ENCODE data around the gene UCHL3.

DNA sequence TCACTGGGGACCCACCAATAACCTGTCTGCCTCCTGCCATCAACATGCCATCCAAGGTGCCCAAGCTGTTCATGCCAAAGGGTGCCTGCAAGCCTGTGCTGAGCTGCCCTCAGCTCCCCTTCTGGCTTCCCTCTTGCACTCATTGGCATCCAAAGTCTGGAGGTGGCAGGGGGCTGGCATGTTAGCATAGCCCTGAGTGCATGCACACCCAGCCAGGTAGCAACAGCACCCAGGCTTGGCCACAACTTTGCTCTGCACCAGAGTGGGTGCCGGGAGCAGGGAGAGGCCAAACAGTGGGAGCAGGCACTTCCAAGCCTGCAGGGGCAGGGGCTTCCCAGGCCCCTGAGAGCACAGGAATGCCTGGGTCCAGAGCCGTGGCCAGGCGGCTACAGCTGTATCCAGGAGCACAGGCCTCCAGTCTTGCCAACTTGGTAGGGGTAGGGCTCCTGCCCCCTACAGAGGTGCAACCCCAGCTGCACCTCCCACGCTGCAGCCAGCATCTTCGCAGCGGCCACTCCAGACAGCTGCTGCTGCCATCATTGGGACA, 41.5 kb upstream of the UCHL3 start:
- TF ChIP-seq, protein P1, sequence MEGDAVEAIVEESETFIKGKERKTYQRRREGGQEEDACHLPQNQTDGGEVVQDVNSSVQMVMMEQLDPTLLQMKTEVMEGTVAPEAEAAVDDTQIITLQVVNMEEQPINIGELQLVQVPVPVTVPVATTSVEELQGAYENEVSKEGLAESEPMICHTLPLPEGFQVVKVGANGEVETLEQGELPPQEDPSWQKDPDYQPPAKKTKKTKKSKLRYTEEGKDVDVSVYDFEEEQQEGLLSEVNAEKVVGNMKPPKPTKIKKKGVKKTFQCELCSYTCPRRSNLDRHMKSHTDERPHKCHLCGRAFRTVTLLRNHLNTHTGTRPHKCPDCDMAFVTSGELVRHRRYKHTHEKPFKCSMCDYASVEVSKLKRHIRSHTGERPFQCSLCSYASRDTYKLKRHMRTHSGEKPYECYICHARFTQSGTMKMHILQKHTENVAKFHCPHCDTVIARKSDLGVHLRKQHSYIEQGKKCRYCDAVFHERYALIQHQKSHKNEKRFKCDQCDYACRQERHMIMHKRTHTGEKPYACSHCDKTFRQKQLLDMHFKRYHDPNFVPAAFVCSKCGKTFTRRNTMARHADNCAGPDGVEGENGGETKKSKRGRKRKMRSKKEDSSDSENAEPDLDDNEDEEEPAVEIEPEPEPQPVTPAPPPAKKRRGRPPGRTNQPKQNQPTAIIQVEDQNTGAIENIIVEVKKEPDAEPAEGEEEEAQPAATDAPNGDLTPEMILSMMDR (IDR thresholded peaks at IDR 0.05) = no peak
- TF ChIP-seq POLR2AphosphoS5 (IDR thresholded peaks at IDR 0.05) = no peak

Data from prostate gland (tissue), 2 donors.